Cortex of kidney (tissue), 1 donor: Measurements from ENCODE around the gene SCGB1D4.

Source experiments
- DNase-seq: peaks from one replicate; lab custom pipeline; 2025; lab: John Stamatoyannopoulos, UW

SCGB1D4 gene

GRCh38 chr11:62273789-62274275 lies 25.0 kb downstream of the SCGB1D4 start:
- no peak for DNase-seq

GRCh38 chr11:62273284-62273683 lies 25.6 kb downstream of the SCGB1D4 start:
- no peak for DNase-seq

GRCh38 chr11:62269654-62270278 lies 29.1 kb downstream of the SCGB1D4 start, which contains the start of gene SCGB2A2:
Gene SCGB2A2 (plus strand): TSS chr11:62270158. CDS start chr11:62270217, 59 bp downstream.
- DNase-seq, result no peak

- no peak for DNase-seq
Measured at GRCh38 chr11:62267576-62267975, 31.3 kb downstream of the SCGB1D4 start.

GRCh38 chr11:62267050-62267449 lies 31.8 kb downstream of the SCGB1D4 start:
- no peak for DNase-seq

- DNase-seq, result no peak
Measured at GRCh38 chr11:62266558-62266957, 32.3 kb downstream of the SCGB1D4 start.

- DNase-seq, result no peak
Measured at GRCh38 chr11:62264004-62264403, 34.9 kb downstream of the SCGB1D4 start.

GRCh38 chr11:62260261-62260953 lies 38.5 kb downstream of the SCGB1D4 start:
- no peak for DNase-seq

GRCh38 chr11:62256281-62256680 lies 42.6 kb downstream of the SCGB1D4 start:
- DNase-seq, result no peak

- DNase-seq, result no peak
Measured at GRCh38 chr11:62253999-62254542, 44.8 kb downstream of the SCGB1D4 start.

- DNase-seq, result no peak
Measured at GRCh38 chr11:62251698-62252097, 47.2 kb downstream of the SCGB1D4 start.
